ENCODE results near the gene NRXN3. TPM values are rescaled to one million over a fixed set of nuclear protein-coding genes. Genes with fewer than 3 reads are reported as not detected.

The NRXN3 gene
- total and polyA plus RNA-seq, 7 donors = 0.06 to 0.74 (median 0.15) TPM

GRCh38 chr14:78605025-78605762 is 435.0 kb downstream of the NRXN3 start:
- no peak overlapping the region for H3K27ac ChIP-seq
- no peak overlapping the region for H3K4me3 ChIP-seq
- intact Hi-C loops (cut with DNase I) = no loop called here
- H3K27me3 ChIP-seq (ENCODE audit: insufficient read depth in 3 of 3, low read length in 2 of 3) = peaks cover 0 to 5% (median 0%) of the 10 kb centered on the region in 3 donors
- DNase-seq (no peak), ATAC-seq (no peak)
- no peaks in the 10 kb centered on the region for H3K4me1 ChIP-seq
- 66 to 68% (median 68%) methylated on average over 4 of the region's 4 CpGs for WGBS, 3 donors
- no peaks in the 10 kb centered on the region for H3K9me3 ChIP-seq
- H3K36me3 ChIP-seq (ENCODE audit: insufficient read depth in 1 of 2, low read depth in 1 of 2) = no peaks in the 10 kb centered on the region
- TF ChIP-seq CTCF (IDR thresholded peaks at IDR 0.05) = no peak

DNA sequence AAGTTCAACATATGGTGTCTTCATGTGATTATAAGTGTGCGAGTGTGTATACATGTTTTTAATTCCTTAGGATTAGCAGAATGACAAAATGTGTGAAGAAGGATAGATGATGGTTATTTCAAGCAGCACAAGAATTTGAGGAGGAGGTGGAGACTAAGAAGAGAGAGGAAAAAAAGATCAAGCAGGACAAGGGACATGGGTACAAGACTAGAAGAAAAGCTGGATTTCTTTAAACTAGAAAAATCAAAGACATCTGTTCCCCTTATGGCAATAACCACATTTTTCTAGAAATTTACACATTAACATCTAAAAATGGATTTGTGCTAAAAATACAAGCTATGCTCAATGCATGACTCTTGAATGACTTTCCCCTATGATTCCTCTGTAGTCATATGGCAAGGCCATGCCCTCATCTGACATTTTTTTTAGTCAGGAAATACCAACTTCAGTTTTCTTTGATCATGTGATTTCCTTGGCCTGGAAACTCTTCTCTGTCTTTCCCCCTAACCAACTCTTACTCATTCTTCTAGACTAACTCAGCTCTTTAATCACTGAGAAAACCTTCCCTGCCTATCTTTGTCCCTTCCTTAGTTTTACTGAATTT is 435.8 kb downstream of the NRXN3 start:
- intact Hi-C loops (cut with DNase I) = no loop called here
- Histone ChIP-seq H3K4me3 (no peak overlapping the region), H3K27me3 (ENCODE audit: insufficient read depth in 3 of 3, low read length in 2 of 3) (peaks cover 0 to 5% (median 0%) of the 10 kb centered on the region in 3 donors), H3K4me1 (no peaks in the 10 kb centered on the region), H3K36me3 (ENCODE audit: insufficient read depth in 1 of 2, low read depth in 1 of 2) (no peaks in the 10 kb centered on the region), H3K9me3 (no peaks in the 10 kb centered on the region), H3K27ac (no peak overlapping the region)
- ATAC-seq (no peak), DNase-seq (no peak)
- WGBS, 3 donors = 71 to 78% (median 74%) methylated on average over 1 of the region's 1 CpG
- no peak for TF ChIP-seq CTCF (IDR thresholded peaks at IDR 0.05)

DNA sequence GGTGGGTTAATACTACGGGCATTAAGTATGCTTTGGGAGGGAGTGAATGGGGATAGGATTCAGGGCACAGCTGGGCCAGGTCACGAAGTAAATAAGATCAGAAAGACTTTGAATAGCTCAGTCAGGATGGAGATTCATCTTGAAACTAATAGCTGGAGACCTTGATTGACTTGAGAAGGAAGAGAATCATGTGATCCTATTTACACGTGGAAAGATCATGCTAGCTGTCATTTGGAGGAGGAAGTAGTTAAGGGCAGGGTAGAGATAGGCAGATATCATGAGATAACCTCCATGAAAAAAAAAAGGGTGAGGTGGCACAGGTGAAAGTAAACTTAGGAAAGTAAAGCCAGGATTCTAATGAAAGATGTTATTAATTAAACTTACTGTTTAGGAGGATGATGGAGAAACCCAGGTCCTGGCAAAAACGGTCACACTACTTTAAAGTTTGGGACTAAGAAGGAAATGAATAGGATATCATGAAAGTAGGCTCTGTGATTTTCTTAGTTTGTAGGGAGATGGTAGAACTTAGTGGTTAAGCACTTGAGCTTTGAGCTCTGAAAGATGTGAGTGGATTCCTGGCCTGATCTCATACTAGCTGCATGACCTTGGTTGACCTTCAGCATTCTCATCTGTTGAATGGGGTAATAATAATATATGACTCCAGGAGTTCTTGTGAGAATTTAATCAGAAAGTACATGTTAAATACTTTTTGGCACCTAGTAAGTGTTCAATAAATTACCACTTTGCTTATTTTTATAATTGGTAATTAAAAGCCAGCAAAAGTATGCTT is 439.0 kb downstream of the NRXN3 start:
- intact Hi-C loops (cut with DNase I) = no loop called here
- H3K4me3 ChIP-seq = no peak overlapping the region
- WGBS, 3 donors = 60 to 65% (median 62%) methylated on average over 4 of the region's 4 CpGs
- H3K9me3 ChIP-seq = no peaks in the 10 kb centered on the region
- DNase-seq = no peak
- no peak for ATAC-seq
- no peaks in the 10 kb centered on the region for H3K36me3 ChIP-seq (ENCODE audit: insufficient read depth in 1 of 2, low read depth in 1 of 2)
- H3K4me1 ChIP-seq = no peaks in the 10 kb centered on the region
- peaks cover 0 to 5% (median 0%) of the 10 kb centered on the region in 3 donors for H3K27me3 ChIP-seq (ENCODE audit: insufficient read depth in 3 of 3, low read length in 2 of 3)
- TF ChIP-seq CTCF (IDR thresholded peaks at IDR 0.05) = no peak
- H3K27ac ChIP-seq = no peak overlapping the region

DNA sequence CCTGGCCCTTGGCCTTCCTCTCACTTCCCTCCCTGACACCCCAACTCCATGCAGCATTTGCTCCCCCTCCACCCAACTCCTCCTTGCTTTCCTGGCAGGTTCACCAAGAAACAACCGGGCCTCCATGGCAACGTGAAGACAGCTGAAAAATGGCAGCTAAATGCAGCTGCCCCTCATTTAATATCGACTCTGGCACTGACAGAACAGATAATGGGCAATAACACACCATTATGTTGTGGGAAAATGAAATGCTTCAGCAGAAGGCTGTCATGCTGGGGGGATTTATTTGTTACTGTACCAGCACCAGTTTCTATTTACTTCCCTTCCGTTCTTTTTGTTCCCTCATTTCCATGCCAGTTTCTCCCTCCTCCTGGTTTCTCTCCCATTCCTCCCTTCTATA is 440.8 kb downstream of the NRXN3 start:
- ATAC-seq (no peak), DNase-seq (no peak)
- TF ChIP-seq CTCF (IDR thresholded peaks at IDR 0.05) = no peak
- Histone ChIP-seq H3K27me3 (ENCODE audit: insufficient read depth in 3 of 3, low read length in 2 of 3) (peaks cover 0 to 5% (median 0%) of the 10 kb centered on the region in 3 donors), H3K4me1 (no peaks in the 10 kb centered on the region), H3K9me3 (no peaks in the 10 kb centered on the region), H3K27ac (no peak overlapping the region), H3K36me3 (ENCODE audit: insufficient read depth in 1 of 2, low read depth in 1 of 2) (no peaks in the 10 kb centered on the region), H3K4me3 (no peak overlapping the region)
- intact Hi-C loops (cut with DNase I) = no loop called here
- WGBS, 3 donors = 51 to 52% (median 51%) methylated on average over 4 of the region's 4 CpGs

Measured in psoas muscle (tissue), 8 donors.